ENCODE data around the gene ZBTB17.

GRCh38 chr1:15958793-15959192, 17.1 kb downstream of the ZBTB17 start:
- TF ChIP-seq CTCF (conservative IDR thresholded peaks at IDR 0.05; ENCODE audit: low read depth, low read length) = 0 out of 2 replicates have a peak, but pooled peaks have one; percentile 22
- no peak for TF ChIP-seq EZH2phosphoT487 (IDR thresholded peaks at IDR 0.05; ENCODE audit: borderline replicate concordance, low read length)
- TF ChIP-seq EZH2 (IDR thresholded peaks at IDR 0.05; ENCODE audit: low read length, unreplicated experiment) = no peak

All from PC-3 (cell line).